HG03439 (cell line): Measurements from ENCODE around the gene MOB2.

Experiments
- ATAC-seq: cut with Tn5 transposase; IDR thresholded peaks from one replicate; pipeline ENCODE4 v1.9.1; 2021; ENCODE audit warnings: mild to moderate bottlenecking, moderate library complexity; ENCODE audit not compliant: unreplicated experiment

The MOB2 gene

DNA sequence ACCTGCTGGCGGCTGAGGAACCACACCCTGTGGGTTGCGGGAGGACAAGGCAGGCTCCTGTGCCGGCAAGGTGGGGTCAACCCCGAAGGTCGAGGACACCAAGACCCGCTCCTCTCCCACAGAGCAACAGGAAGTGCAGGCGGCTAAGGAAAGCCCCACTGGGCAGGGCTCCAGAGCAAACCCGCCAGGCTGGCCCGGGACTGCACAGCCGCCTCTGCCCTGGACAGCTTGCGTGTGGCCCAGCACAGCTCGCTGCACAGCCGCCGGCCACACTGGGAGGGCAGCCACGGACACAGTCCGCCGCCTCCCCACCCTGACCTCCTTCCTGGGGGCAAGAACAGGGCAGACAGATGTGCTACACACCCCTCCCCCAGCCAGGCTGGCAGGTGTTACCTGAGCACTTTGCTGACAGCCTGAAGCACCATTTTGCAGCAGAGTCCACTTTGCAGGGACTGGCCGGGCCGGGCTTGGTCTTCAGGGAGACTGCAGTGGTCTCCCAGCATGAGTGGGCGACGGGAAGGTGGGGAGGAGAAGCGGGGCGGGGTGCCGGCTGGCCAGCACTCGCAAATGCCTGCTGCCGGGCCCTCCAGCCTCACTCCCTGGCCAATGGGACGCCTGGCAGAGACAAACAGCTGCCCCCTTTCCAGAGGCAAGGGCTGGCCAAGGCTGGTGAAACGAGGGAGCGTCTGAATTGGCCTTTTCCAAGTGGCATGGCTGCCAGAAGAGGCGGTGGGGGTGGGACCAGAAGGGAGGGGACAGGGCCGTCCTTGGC lies at the start of gene MOB2:
TSS of gene MOB2 (minus strand) at position 726 of the 772 bp plus-strand sequence. CDS start at position 503, 223 bp downstream.
- no peak for ATAC-seq

DNA sequence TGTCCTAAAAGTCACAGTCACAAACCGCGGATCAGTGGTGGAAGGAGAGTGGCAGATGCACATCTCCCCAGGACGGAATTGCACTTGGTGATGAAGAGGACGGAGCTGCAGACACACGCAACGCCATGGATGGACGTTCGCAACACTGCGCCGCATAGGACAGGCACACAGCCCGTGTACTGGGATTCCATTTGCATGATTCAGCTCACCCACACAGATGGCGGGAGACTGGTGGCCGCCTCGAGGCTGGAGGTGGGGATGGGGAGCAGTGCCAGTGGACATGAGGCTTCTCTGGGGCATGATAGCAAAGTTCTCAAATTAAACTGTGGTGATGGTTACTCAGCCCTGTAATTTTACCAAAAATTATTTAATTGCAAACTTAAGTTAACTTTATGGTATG lies 48.1 kb upstream of the MOB2 start:
- ATAC-seq: no peak

GRCh38 chr11:1534171-1534570 lies 47.6 kb upstream of the MOB2 start:
- ATAC-seq: no peak

GRCh38 chr11:1533342-1533725 lies 46.8 kb upstream of the MOB2 start:
- ATAC-seq: no peak

- no peak for ATAC-seq
Observed at GRCh38 chr11:1532606-1533341, 46.2 kb upstream of the MOB2 start.

GRCh38 chr11:1532014-1532586 lies 45.5 kb upstream of the MOB2 start:
- no peak for ATAC-seq

DNA sequence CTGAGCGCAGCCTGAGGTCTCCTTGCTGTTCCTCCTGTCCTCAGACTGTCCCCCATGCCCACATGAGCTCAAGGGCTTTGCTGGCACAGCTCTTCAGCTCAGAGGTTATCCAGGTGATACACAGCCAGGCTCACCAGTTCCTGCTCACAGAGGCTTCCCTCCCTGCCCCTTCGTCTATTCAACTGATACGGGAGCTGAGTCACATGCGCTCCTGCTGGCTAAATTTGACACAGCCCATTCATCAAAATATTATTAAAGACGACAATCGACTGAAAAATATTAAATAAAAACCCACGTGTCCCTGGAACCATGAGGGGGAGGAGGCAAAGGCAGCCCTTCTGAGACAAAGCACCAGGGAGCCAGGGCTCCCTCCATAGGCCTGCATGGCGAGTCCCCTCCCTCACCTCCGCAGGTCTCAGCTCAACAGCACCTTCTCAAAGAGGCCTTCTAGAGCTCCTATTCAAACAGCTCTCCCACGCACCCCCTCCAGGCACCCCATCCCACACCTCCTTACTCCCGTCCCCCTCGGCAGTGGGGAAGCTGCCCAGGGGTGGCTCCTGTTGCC lies 45.0 kb upstream of the MOB2 start:
- ATAC-seq: no peak

DNA sequence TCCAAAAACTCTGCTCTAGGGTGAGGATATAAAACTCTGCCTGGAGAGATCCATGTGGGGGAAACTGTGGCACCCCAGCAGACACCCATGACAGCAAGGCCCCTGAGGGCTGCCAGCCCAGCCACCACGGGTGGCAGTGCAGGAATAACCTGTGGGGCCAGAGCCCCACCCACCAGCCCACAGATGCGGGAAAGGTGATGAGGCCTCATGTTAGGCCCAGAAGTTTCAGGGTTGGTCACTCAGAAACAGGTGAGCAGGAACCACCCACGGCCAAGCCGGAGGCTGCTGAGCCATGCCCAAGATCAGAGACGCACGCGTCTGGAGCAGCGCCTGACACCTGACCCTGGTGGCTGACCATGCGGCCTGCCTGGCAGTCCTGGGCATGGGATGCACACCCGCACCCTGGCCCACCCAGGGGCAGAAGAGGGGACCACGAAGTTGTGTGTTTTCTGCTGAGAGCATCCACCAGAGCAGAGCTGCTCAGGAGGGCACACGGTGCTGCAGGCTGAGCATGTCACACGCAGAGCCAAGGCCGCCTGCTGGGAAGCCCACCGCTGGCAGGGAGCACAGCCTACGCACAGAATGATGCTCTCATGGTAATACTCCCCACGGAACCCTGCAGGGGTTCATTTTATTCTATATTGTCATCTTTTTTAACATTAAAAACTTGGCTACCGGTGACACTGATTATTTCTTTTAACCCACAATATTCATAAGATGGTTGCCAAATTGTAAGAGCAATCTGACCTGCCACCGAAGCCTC lies 44.3 kb upstream of the MOB2 start:
- no peak for ATAC-seq

DNA sequence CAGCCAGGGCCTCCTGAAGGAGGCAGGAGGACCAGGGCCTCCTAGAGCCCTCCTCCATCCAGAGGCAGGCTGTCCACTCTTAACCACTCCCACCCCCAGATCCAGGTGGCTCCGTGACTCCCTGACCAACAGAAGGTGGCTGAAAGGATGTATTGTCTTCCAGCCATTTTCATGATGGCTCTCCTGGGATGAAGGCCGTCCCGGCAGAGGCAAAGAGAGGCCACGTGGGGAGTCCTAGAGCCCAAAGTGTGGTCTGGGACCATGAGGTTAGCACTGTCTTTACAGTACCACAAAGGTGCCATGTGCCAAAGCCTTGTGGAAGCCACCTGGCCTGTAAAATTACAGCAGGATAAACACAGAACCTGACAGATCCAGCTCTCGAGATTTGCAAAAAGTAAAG lies 43.2 kb upstream of the MOB2 start:
- ATAC-seq: no peak

DNA sequence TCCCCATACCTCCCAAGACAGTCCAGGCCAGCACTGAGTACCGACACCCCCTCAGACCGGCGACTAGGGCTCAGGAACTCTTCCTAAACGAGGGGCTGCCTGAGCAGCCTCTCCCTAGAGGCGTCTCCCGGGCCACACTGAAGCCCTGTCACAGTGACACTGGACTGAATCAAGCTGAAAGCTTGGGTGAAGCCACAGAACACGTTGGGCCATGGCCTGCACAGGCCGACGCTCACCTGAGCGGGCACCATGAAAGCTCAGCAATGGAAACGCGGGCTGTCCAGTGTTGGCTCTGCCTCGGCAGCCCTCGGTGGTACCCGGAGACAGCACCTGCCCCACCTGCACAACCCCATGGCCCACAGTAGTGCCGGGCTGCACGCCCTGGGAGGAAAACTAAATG lies 42.7 kb upstream of the MOB2 start:
- ATAC-seq: no peak

DNA sequence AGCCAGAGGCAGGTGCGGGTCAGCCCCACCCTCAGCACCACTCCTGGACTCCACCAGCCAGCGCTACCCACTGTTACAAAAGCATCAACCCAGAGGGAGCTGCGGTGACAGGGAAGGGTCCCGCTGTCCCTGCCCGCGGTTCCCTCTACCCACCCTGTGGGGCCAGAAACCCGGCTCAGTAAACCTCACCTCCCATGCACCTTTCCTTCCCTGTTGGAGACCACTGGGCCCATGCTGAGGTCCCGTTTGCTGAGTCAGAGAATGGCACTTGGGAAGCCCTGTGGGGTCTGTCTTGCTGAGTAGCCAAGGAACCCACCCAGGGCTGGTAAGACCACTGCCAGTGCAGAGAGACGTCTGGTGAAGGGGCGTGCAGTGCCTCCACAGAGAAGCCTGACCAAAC lies 42.1 kb upstream of the MOB2 start:
- no peak for ATAC-seq

DNA sequence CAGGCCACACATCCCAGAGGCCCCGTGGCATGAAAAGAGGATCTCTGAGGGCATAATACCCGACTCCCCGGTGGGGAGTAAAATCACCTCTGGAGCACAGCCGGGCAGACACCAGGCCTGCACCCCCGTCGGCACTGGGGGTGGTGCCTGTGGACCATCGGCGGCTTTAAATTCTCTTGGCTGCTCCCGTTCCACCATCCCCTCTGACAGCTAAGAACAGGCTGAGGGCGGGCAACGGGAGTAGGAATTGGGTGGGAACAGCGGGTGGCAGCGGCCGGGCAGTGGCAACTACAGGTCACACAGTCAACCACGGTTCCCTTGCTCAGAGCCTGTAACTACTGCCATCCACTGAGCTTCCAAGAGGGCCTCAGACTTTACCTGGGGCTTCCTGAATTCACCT lies 40.2 kb upstream of the MOB2 start:
- no peak for ATAC-seq

DNA sequence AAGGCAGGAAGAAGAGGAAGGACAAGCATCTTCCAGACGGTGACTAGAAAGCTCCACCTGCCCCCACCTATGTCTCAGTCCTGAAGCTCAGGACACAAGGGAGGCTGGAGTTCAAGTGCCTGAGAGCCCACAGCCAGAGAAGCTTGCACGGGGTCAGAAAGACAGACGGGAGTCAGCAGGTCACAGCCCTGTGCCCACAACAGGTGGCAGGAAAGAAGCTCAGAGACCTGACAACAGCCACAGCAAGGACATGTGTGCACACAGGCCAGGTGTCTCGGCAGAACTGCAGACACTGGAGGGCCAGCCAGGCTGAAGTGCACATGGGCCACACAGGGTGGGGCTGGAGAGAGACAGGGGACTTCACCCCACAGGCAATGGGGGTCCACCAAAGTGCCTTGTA lies 37.2 kb upstream of the MOB2 start:
- ATAC-seq: no peak

DNA sequence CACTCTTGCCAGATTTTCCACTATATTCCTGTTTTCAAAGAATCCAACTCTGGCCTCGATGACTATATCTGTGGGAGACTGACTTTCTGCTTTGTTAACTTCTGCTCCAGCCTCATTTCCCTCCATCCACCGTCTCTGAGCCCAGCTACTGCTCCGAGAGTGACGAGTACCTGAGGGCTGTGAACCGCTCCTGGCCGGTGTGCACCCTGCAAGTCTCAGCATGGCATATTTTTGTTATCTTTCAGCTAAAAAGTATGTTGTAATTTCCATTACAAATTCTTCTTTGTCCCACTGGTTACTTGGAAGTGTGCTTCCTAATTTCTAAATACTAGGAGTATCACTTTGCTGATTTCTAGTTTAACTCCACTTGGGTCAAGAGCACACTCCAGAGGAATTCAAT lies 36.5 kb upstream of the MOB2 start:
- no peak for ATAC-seq

GRCh38 chr11:1522081-1522424 lies 35.5 kb upstream of the MOB2 start:
- no peak for ATAC-seq

DNA sequence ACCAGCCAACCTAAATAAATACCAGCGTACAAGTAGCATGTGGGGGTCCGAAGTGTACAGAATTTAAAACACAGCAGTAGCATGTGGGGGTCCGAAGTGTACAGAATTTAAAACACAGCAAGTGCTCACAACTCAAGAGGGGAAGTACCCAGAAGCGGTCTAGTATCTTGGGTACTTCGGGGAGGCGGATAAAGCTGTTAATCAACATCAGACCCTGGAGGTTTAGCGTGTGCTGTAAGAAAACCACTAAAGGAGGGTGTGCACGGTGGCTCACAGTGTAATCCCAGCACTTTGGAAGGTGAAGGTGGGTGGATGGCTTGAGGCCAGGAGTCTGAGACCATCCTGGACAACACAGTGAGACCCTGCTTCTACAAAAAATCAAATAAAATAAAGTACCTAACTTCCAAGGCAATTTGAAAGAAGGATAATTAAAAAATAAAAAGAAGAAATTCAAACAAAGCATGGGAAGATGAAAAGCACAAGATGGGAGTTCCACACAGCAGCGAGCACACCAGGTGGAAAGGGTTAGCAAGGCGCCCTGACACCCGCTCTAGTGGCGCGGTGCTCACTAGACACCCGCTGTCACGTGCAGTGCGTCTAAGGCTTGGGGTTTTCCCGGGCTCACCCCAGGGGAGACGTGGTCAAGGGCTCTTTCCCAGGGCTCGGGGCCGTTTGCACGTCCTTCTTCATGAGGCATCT lies 35.0 kb upstream of the MOB2 start:
- ATAC-seq: peak; percentile 91

DNA sequence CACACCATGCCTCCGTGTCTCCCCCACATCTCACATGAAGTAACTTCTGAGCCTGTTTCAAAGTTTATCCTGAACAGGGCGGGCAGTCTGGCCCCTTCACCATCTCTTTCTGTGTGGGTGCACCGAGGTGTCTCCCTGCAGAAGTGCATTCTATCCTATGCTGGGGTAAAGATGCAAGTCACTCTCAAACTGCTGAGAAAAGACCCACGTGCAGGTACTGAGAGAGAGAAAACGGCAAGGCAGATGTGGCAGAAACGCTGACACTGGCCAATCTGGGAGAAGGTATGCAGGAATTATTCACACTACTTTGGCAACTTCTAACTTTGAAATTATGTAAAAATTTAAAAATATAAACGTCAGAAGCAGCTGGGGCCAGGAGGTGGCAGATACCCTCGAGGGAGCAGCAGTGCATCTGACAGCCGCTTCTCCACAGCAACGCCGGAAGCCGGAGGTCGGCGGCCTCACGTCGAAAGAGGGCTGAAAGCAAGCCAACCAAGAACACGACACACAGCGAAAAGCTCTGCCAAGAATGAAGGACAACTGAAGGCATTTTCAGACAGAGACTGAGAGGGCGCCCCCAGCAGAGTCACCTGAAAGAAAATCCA lies 34.2 kb upstream of the MOB2 start:
- no peak for ATAC-seq

- ATAC-seq: no peak
Observed at GRCh38 chr11:1520209-1520662, 33.7 kb upstream of the MOB2 start.

- no peak for ATAC-seq
Observed at GRCh38 chr11:1519028-1520010, 32.7 kb upstream of the MOB2 start.
